ENCODE measurements around the gene ALK.

GRCh38 chr2:29446847-29447246, 474.5 kb downstream of the ALK start:
- TF ChIP-seq, protein P1, sequence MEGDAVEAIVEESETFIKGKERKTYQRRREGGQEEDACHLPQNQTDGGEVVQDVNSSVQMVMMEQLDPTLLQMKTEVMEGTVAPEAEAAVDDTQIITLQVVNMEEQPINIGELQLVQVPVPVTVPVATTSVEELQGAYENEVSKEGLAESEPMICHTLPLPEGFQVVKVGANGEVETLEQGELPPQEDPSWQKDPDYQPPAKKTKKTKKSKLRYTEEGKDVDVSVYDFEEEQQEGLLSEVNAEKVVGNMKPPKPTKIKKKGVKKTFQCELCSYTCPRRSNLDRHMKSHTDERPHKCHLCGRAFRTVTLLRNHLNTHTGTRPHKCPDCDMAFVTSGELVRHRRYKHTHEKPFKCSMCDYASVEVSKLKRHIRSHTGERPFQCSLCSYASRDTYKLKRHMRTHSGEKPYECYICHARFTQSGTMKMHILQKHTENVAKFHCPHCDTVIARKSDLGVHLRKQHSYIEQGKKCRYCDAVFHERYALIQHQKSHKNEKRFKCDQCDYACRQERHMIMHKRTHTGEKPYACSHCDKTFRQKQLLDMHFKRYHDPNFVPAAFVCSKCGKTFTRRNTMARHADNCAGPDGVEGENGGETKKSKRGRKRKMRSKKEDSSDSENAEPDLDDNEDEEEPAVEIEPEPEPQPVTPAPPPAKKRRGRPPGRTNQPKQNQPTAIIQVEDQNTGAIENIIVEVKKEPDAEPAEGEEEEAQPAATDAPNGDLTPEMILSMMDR (IDR thresholded peaks at IDR 0.05), result no peak
- TF ChIP-seq EP300 (IDR thresholded peaks at IDR 0.05) (no peak), POLR2A (IDR thresholded peaks at IDR 0.05) (no peak)
